Measurements from ENCODE around the gene LBH. TPM values are rescaled to one million over a fixed set of nuclear protein-coding genes. Genes with fewer than 3 reads are reported as not detected.

Gene LBH
- polyA plus RNA-seq, 3 donors = 93.1 to 108 (median 99.8) TPM

Other genes with a start within 250 kb of the LBH start
- gene YPEL5, start 84.5 kb upstream of the LBH start, polyA plus RNA-seq (ENCODE audit: insufficient read length in 3 of 3) = 100 to 1,000 TPM in 2 of 3 donors, 10 to 100 TPM in 1; 99.4 to 142 (median 122) TPM
- 10 to 100 TPM; 17.2 to 20.8 (median 20.3) TPM for gene LCLAT1, start 215.7 kb downstream of the LBH start, polyA plus RNA-seq (ENCODE audit: insufficient read length in 3 of 3)

All from renal cortex interstitium (tissue), 3 donors.